Hematopoietic multipotent progenitor cell treated with erythropoietin and hydrocortisone succinate and interleukin-3 and kit ligand, for 4 days (in vitro differentiated cells): ENCODE data around the gene GCNT4.
"Not testable (repeated sequence)": the region's sequence is repeated elsewhere in the genome, so short reads cannot be mapped to it uniquely, and the experiment has no call there.

Experiments
- DNase-seq: peaks from one replicate; pipeline ENCODE4 v3.0.0-alpha.2; 2015

Gene GCNT4

GRCh38 chr5:75052192-75053053, at the start of gene GCNT4:
Gene GCNT4, minus strand, starts transcription at chr5:75052558. Its CDS starts 22,521 bp downstream, at chr5:75030037.
- DNase-seq = peak; percentile 68

- peak; percentile 47 for DNase-seq
Observed at GRCh38 chr5:75095956-75096355, 43.6 kb upstream of the GCNT4 start.

GRCh38 chr5:75091597-75091996, 39.2 kb upstream of the GCNT4 start:
- DNase-seq = no peak

GRCh38 chr5:75089662-75090061, 37.3 kb upstream of the GCNT4 start:
- DNase-seq = no peak

- no peak for DNase-seq
Observed at GRCh38 chr5:75089137-75089536, 36.8 kb upstream of the GCNT4 start.

GRCh38 chr5:75088648-75089047, 36.3 kb upstream of the GCNT4 start:
- no peak for DNase-seq

- no peak for DNase-seq
Observed at GRCh38 chr5:75081510-75081909, 29.2 kb upstream of the GCNT4 start.

GRCh38 chr5:75079346-75079745, 27.0 kb upstream of the GCNT4 start:
- DNase-seq = not testable (repeated sequence)

GRCh38 chr5:75078027-75078426, 25.7 kb upstream of the GCNT4 start:
- no peak for DNase-seq

- DNase-seq = no peak
Observed at GRCh38 chr5:75072061-75072460, 19.7 kb upstream of the GCNT4 start.

- no peak for DNase-seq
Observed at GRCh38 chr5:75071100-75071499, 18.7 kb upstream of the GCNT4 start.

- DNase-seq = no peak
Observed at GRCh38 chr5:75067434-75067833, 15.1 kb upstream of the GCNT4 start.

GRCh38 chr5:75062925-75063531, 10.7 kb upstream of the GCNT4 start:
- DNase-seq = no peak

GRCh38 chr5:75059912-75060545, 7.7 kb upstream of the GCNT4 start:
- peak; percentile 74 for DNase-seq

- DNase-seq = no peak
Observed at GRCh38 chr5:75058986-75059535, 6.7 kb upstream of the GCNT4 start.

GRCh38 chr5:75057561-75057960, 5.2 kb upstream of the GCNT4 start:
- DNase-seq = peak; percentile 55

- no peak for DNase-seq
Observed at GRCh38 chr5:75055727-75056144, 3.4 kb upstream of the GCNT4 start.

- no peak for DNase-seq
Observed at GRCh38 chr5:75054134-75054930, 2.0 kb upstream of the GCNT4 start.

GRCh38 chr5:75053304-75054133, 1.2 kb upstream of the GCNT4 start:
- peak; percentile 88 for DNase-seq

- no peak for DNase-seq
Observed at GRCh38 chr5:75053054-75053303, 621 bp upstream of the GCNT4 start.

- peak; percentile 22 for DNase-seq
Observed at GRCh38 chr5:75051217-75051751, 1.1 kb downstream of the GCNT4 start.

- peak; percentile 74 for DNase-seq
Observed at GRCh38 chr5:75050415-75050814, 1.9 kb downstream of the GCNT4 start.
